HepG2 (cell line): ENCODE data around the gene TCP11L1.

ENCODE experiments used
- BHLHE40 ChIP-seq: IDR thresholded peaks from 2 replicates; pipeline ENCODE4 v1.6.1; 2011; ENCODE audit warnings: low read length, improper control_type of control experiment
- FOSL2 ChIP-seq: sonication (generic); formaldehyde crosslinking; IDR thresholded peaks from 2 replicates; pipeline ENCODE4 v1.4.0; 2020; ENCODE audit warnings: missing genetic modification reagents
- FOXM1 ChIP-seq: sonication (generic); formaldehyde crosslinking; IDR thresholded peaks from 2 replicates; pipeline ENCODE4 v1.5.0; 2020; ENCODE audit warnings: missing genetic modification reagents
- NFE2L1 ChIP-seq: sonication (generic); formaldehyde crosslinking; IDR thresholded peaks from 2 replicates; pipeline ENCODE4 v1.4.0; 2020; ENCODE audit warnings: missing genetic modification reagents, mild to moderate bottlenecking, borderline replicate concordance
- POLR2A ChIP-seq, 2 experiments: IDR thresholded peaks; 2 replicates each; pipeline ENCODE4 v1.6.1; 2011; ENCODE audit warnings: low read depth in 2 of 2, low read length in 2 of 2, mild to moderate bottlenecking in 1 of 2, moderate library complexity in 1 of 2; ENCODE audit not compliant: insufficient read depth in 1 of 2
- POLR2AphosphoS5 ChIP-seq: IDR thresholded peaks from 2 replicates; pipeline ENCODE4 v1.6.1; 2012; ENCODE audit warnings: low read depth, low read length
- TF ChIP-seq, protein P1 (sequence below): IDR thresholded peaks from 2 replicates; pipeline ENCODE4 v1.6.1; 2016; ENCODE audit warnings: low read depth

DNA sequence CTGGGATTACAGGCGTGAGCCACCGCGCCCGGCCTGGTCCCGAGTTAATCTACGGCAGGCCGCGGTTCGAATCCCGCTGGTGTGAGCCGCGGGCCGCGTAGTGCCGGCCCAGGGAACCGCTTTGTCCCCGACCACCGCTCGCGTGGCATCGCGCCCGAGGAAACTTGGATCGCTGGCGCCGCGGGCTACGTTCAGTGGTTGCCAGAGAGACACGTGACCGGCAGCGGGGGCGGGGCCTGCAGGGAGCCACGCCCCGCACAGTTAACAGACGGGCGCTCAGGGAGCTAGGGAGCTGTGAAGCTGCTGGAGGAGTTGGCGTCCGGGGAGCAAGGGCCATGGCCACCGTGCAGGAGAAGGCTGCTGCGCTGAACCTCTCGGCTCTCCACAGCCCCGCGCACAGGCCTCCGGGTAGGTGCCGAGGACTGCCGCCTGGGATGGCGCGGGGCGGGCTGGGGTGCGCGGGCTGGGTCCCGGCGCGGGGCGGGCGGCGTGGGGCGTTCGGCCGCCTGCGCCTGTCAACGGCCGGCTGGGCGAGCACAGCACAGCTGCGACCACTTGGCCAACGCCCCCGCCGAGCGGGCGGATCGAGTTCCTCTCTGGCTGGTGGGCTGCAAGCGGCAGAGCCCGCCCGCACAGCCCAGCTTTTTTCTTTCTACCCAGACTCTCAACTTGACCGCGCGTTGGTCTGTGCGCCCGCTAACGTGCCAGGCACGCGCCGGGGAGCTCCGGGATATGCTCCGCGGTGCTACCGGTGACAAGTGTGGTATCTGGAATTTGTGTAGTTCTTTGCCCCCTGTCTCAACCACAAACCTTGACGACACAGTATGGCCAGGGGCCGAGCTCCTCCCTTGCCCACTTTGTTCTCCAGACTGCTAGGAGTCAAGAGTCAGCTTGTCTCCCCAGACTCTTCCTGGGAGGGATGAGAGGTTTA, 23.5 kb upstream of the TCP11L1 start, which contains the start of gene DEPDC7:
- no peak for TF ChIP-seq FOXM1
- peak; percentile 88 for TF ChIP-seq POLR2AphosphoS5
- TF ChIP-seq POLR2A (IDR thresholded peaks at IDR 0.05; ENCODE audit: insufficient read depth in 1 of 2, low read depth in 2 of 2, low read length in 2 of 2) = peak; percentile 81 to 92
- peak; percentile 77 for TF ChIP-seq BHLHE40
- TF ChIP-seq, protein P1, sequence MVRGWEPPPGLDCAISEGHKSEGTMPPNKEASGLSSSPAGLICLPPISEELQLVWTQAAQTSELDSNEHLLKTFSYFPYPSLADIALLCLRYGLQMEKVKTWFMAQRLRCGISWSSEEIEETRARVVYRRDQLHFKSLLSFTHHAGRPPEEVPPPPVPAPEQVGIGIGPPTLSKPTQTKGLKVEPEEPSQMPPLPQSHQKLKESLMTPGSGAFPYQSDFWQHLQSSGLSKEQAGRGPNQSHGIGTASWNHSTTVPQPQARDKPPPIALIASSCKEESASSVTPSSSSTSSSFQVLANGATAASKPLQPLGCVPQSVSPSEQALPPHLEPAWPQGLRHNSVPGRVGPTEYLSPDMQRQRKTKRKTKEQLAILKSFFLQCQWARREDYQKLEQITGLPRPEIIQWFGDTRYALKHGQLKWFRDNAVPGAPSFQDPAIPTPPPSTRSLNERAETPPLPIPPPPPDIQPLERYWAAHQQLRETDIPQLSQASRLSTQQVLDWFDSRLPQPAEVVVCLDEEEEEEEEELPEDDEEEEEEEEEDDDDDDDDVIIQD (CRISPR knock-in tag) = peak; percentile 54; the same call in 1 of the 2 replicates
- TF ChIP-seq FOSL2 (CRISPR knock-in tag) = 0 out of 2 replicates have a peak, but pooled peaks have one; percentile 17
- no peak for TF ChIP-seq NFE2L1 (CRISPR knock-in tag)
